Neural cell (in vitro differentiated cells): ENCODE data around the gene SLC29A3. TPM values are rescaled to one million over a fixed set of nuclear protein-coding genes. Genes with fewer than 3 reads are reported as not detected.

Experiments used
- H2AFZ ChIP-seq: fragments of 200-600, 300-800 bp; sonication (generic), shearing (Covaris generic); 2 replicates; pipeline ENCODE4 v1.6.0; 2014; ENCODE audit warnings: low read depth, mild to moderate bottlenecking, antibody characterized with exemption, low read length, moderate library complexity
- H3F3A ChIP-seq: fragments of 200-600 bp; shearing (Covaris generic); 2 replicates; pipeline ENCODE4 v1.6.1; 2016; ENCODE audit warnings: mild to moderate bottlenecking, moderate library complexity, mixed read lengths, antibody characterized with exemption, low read length; ENCODE audit not compliant: insufficient read depth, poor library complexity, severe bottlenecking
- H3K27ac ChIP-seq: fragments of 200-600, 300-800 bp; sonication (generic), shearing (Covaris generic); 2 replicates; pipeline ENCODE4 v1.5.1; 2014; ENCODE audit warnings: mild to moderate bottlenecking, low read length, moderate library complexity
- H3K27me3 ChIP-seq: fragments of 300-800, 200-600 bp; sonication (generic), shearing (Covaris generic); 2 replicates; pipeline ENCODE4 v1.6.0; 2014; ENCODE audit warnings: mild to moderate bottlenecking, low read depth, low read length, moderate library complexity; ENCODE audit not compliant: insufficient read depth
- H3K36me3 ChIP-seq: fragments of 300-800, 200-600 bp; sonication (generic), shearing (Covaris generic); 2 replicates; pipeline ENCODE4 v1.5.1; 2014; ENCODE audit warnings: mild to moderate bottlenecking, antibody characterized with exemption, low read length, moderate library complexity; ENCODE audit not compliant: insufficient read depth
- H3K4me2 ChIP-seq: fragments of 300-800, 200-600 bp; sonication (generic), shearing (Covaris generic); 2 replicates; pipeline ENCODE4 v1.6.0; 2014; ENCODE audit warnings: mild to moderate bottlenecking, low read length
- H3K4me3 ChIP-seq: fragments of 300-800, 200-600 bp; sonication (generic), shearing (Covaris generic); 2 replicates; pipeline ENCODE4 v1.5.1; 2014; ENCODE audit warnings: mild to moderate bottlenecking, low read length, moderate library complexity
- H3K79me2 ChIP-seq: fragments of 200-600 bp; shearing (Covaris generic); replicated peaks from 2 replicates; pipeline ENCODE4 v1.6.0; 2014; ENCODE audit warnings: mild to moderate bottlenecking, low read length, moderate library complexity; ENCODE audit not compliant: insufficient read depth
- H3K9ac ChIP-seq: fragments of 300-800, 200-600 bp; sonication (generic), shearing (Covaris generic); 2 replicates; pipeline ENCODE4 v1.6.1; 2016; ENCODE audit warnings: mild to moderate bottlenecking, low read length, mixed read lengths
- H3K9me2 ChIP-seq: fragments of 200-600 bp; shearing (Covaris generic); 2 replicates; pipeline ENCODE4 v1.6.1; 2016; ENCODE audit warnings: mild to moderate bottlenecking, low read length, mixed read lengths; ENCODE audit not compliant: insufficient read depth
- H3K9me3 ChIP-seq: fragments of 200-600, 300-800 bp; sonication (generic), shearing (Covaris generic); 2 replicates; pipeline ENCODE4 v1.6.1; 2016; ENCODE audit warnings: mild to moderate bottlenecking, mixed run types, low read length, moderate library complexity, mixed read lengths
- H4K20me1 ChIP-seq: fragments of 200-600 bp; shearing (Covaris generic); 2 replicates; pipeline ENCODE4 v1.6.1; 2016; ENCODE audit warnings: mild to moderate bottlenecking, mixed run types; ENCODE audit not compliant: insufficient read depth
- EP300 ChIP-seq: fragments of 450-650 bp; conservative IDR thresholded peaks from 2 replicates; pipeline ENCODE4 v1.6.1; 2014; ENCODE audit warnings: antibody characterized with exemption, mild to moderate bottlenecking, moderate library complexity; ENCODE audit not compliant: poor library complexity, severe bottlenecking
- EZH2 ChIP-seq: fragments of 200-600, 300-800 bp; shearing (Covaris generic), sonication (generic); IDR thresholded peaks from 2 replicates; pipeline ENCODE4 v1.6.1; 2014; ENCODE audit warnings: antibody characterized with exemption, low read length, borderline replicate concordance, mild to moderate bottlenecking; ENCODE audit not compliant: insufficient read depth, poor library complexity, severe bottlenecking
- SMC3 ChIP-seq: fragments of 450-650 bp; conservative IDR thresholded peaks from 2 replicates; pipeline ENCODE4 v1.6.1; 2014; ENCODE audit warnings: antibody characterized with exemption, mild to moderate bottlenecking, moderate library complexity; ENCODE audit not compliant: poor library complexity
- TAF1 ChIP-seq: IDR thresholded peaks from 2 replicates; pipeline ENCODE4 v1.6.1; 2012; ENCODE audit warnings: low read depth
- polyA plus RNA-seq: library from polyadenylated mRNA; depleted of rRNA; stranded (reverse); fragments of >200 nt; gene quantifications from 2 replicates; pipeline ENCODE4 v1.2.3, GENCODE V29; 2014
- TF ChIP-seq, protein P1 (sequence below): fragments of 450-650 bp; IDR thresholded peaks from 2 replicates; pipeline ENCODE4 v1.5.1; 2014; ENCODE audit warnings: antibody characterized with exemption, mild to moderate bottlenecking, moderate library complexity; ENCODE audit not compliant: poor library complexity, severe bottlenecking
- TF ChIP-seq, protein P2 (sequence below): IDR thresholded peaks from 2 replicates; pipeline ENCODE4 v1.6.1; 2012; ENCODE audit warnings: borderline replicate concordance

The SLC29A3 gene
- polyA plus RNA-seq, 1 donor from 2014 or later: 2.3 TPM

DNA sequence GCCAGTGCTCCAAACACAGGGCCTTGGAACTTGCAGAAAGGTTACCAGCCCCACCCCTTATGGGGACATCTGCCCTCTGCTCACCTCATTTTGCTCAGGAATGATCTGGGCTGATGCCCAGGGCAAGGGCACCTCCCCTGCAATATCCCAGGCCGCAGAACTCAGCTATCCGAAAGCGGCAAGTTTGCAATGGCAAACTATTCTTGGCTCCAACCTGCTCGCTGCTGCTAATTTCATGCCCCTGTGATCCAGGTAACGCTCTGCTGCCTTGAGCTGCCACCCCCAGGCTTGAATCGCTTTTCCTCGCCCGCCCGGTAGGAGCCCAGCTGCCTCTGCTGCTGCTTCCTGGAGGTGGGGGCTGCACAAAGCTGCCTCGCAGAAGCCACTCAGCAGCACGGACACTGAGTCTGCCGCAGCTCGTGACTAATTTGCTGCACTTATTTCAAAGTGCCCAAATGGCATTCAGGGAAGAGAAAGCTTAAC is 18.2 kb downstream of the SLC29A3 start:
- Histone ChIP-seq H3K27me3 (no peaks in the 10 kb centered on the region), H2AFZ (no peak overlapping the region), H3K79me2 (no peaks in the 10 kb centered on the region), H3K4me2 (no peak overlapping the region), H3F3A (no peaks in the 10 kb centered on the region), H3K9me3 (no peaks in the 10 kb centered on the region), H3K4me3 (no peak overlapping the region), H3K36me3 (no peaks in the 10 kb centered on the region), H3K27ac (no peak overlapping the region), H4K20me1 (no peaks in the 10 kb centered on the region), H3K9ac (no peak overlapping the region), H3K9me2 (no peaks in the 10 kb centered on the region)
- no peak for TF ChIP-seq EZH2
- no peak for TF ChIP-seq SMC3
- no peak for TF ChIP-seq EP300

- Histone ChIP-seq H2AFZ (no peak overlapping the region), H3K79me2 (no peaks in the 10 kb centered on the region), H3K27me3 (no peaks in the 10 kb centered on the region), H3F3A (no peaks in the 10 kb centered on the region), H3K4me2 (no peak overlapping the region), H3K9me3 (no peaks in the 10 kb centered on the region), H3K9ac (no peak overlapping the region), H3K27ac (no peak overlapping the region), H3K36me3 (no peaks in the 10 kb centered on the region), H3K4me3 (no peak overlapping the region), H4K20me1 (no peaks in the 10 kb centered on the region), H3K9me2 (no peaks in the 10 kb centered on the region)
- TF ChIP-seq SMC3 (no peak), TAF1 (no peak)
- TF ChIP-seq, protein P1, sequence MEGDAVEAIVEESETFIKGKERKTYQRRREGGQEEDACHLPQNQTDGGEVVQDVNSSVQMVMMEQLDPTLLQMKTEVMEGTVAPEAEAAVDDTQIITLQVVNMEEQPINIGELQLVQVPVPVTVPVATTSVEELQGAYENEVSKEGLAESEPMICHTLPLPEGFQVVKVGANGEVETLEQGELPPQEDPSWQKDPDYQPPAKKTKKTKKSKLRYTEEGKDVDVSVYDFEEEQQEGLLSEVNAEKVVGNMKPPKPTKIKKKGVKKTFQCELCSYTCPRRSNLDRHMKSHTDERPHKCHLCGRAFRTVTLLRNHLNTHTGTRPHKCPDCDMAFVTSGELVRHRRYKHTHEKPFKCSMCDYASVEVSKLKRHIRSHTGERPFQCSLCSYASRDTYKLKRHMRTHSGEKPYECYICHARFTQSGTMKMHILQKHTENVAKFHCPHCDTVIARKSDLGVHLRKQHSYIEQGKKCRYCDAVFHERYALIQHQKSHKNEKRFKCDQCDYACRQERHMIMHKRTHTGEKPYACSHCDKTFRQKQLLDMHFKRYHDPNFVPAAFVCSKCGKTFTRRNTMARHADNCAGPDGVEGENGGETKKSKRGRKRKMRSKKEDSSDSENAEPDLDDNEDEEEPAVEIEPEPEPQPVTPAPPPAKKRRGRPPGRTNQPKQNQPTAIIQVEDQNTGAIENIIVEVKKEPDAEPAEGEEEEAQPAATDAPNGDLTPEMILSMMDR: no peak
- TF ChIP-seq, protein P2, sequence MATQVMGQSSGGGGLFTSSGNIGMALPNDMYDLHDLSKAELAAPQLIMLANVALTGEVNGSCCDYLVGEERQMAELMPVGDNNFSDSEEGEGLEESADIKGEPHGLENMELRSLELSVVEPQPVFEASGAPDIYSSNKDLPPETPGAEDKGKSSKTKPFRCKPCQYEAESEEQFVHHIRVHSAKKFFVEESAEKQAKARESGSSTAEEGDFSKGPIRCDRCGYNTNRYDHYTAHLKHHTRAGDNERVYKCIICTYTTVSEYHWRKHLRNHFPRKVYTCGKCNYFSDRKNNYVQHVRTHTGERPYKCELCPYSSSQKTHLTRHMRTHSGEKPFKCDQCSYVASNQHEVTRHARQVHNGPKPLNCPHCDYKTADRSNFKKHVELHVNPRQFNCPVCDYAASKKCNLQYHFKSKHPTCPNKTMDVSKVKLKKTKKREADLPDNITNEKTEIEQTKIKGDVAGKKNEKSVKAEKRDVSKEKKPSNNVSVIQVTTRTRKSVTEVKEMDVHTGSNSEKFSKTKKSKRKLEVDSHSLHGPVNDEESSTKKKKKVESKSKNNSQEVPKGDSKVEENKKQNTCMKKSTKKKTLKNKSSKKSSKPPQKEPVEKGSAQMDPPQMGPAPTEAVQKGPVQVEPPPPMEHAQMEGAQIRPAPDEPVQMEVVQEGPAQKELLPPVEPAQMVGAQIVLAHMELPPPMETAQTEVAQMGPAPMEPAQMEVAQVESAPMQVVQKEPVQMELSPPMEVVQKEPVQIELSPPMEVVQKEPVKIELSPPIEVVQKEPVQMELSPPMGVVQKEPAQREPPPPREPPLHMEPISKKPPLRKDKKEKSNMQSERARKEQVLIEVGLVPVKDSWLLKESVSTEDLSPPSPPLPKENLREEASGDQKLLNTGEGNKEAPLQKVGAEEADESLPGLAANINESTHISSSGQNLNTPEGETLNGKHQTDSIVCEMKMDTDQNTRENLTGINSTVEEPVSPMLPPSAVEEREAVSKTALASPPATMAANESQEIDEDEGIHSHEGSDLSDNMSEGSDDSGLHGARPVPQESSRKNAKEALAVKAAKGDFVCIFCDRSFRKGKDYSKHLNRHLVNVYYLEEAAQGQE: no peak
These were observed 19.9 kb downstream of the SLC29A3 start for GRCh38 chr10:71338728-71339495.
